Hepatocyte (in vitro differentiated cells): ENCODE data around the gene HES3. TPM values are rescaled to one million over a fixed set of nuclear protein-coding genes. Genes with fewer than 3 reads are reported as not detected.

Experiments used
- DNase-seq: peaks from one replicate; pipeline ENCODE4 v3.0.0-alpha.2; 2016; ENCODE audit warnings: low spot score
- H2AFZ ChIP-seq: fragments of 200-600 bp; sonication (generic); 2 replicates; pipeline ENCODE4 v1.6.0; 2016; ENCODE audit warnings: antibody characterized with exemption, mild to moderate bottlenecking
- H3K27ac ChIP-seq: fragments of 200-600 bp; sonication (generic); 2 replicates; pipeline ENCODE4 v1.5.1; 2016; ENCODE audit warnings: mild to moderate bottlenecking
- H3K27me3 ChIP-seq: fragments of 200-600 bp; sonication (generic); 2 replicates; pipeline ENCODE4 v1.6.1; 2016
- H3K36me3 ChIP-seq: fragments of 200-600 bp; sonication (generic); replicated peaks from 2 replicates; pipeline ENCODE4 v1.5.1; 2016; ENCODE audit warnings: low read depth; ENCODE audit not compliant: insufficient read depth
- H3K4me1 ChIP-seq: fragments of 200-600 bp; sonication (generic); 2 replicates; pipeline ENCODE4 v1.5.1; 2016; ENCODE audit warnings: mild to moderate bottlenecking, moderate library complexity; ENCODE audit not compliant: insufficient read depth
- H3K4me2 ChIP-seq: fragments of 200-600 bp; sonication (generic); 2 replicates; pipeline ENCODE4 v1.6.0; 2016
- H3K4me3 ChIP-seq: fragments of 200-600 bp; sonication (generic); 2 replicates; pipeline ENCODE4 v1.5.1; 2016; ENCODE audit warnings: mild to moderate bottlenecking
- H3K79me2 ChIP-seq: fragments of 200-600 bp; sonication (generic); 2 replicates; pipeline ENCODE4 v1.6.0; 2017; ENCODE audit warnings: mild to moderate bottlenecking
- H3K9me2 ChIP-seq: fragments of 200-600 bp; sonication (generic); replicated peaks from 2 replicates; pipeline ENCODE4 v1.6.0; 2017; ENCODE audit warnings: mild to moderate bottlenecking; ENCODE audit not compliant: insufficient read depth
- H3K9me3 ChIP-seq: fragments of 200-600 bp; sonication (generic); 2 replicates; pipeline ENCODE4 v1.5.1; 2016; ENCODE audit warnings: low read depth, mild to moderate bottlenecking
- H4K20me1 ChIP-seq: fragments of 200-600 bp; sonication (generic); 2 replicates; pipeline ENCODE4 v1.6.0; 2016; ENCODE audit warnings: mild to moderate bottlenecking; ENCODE audit not compliant: insufficient read depth, poor library complexity, severe bottlenecking
- EZH2 ChIP-seq: fragments of 200-600 bp; sonication (generic); IDR thresholded peaks from 2 replicates; pipeline ENCODE4 v1.6.1; 2016; ENCODE audit warnings: antibody characterized with exemption, mild to moderate bottlenecking, borderline replicate concordance
- EZH2phosphoT487 ChIP-seq: fragments of 200-600 bp; sonication (generic); IDR thresholded peaks from one replicate; pipeline ENCODE4 v1.6.1; 2018; ENCODE audit warnings: antibody characterized with exemption, mild to moderate bottlenecking, low read depth, moderate library complexity; ENCODE audit not compliant: unreplicated experiment, severe bottlenecking
- WGBS: methylation state at CpG from one replicate; pipeline ENCODE4 v1.1.6; 2016; ENCODE audit warnings: low lambda C conversion rate; ENCODE audit errors: missing lambda C conversion rate; 5-methylcytosine and 5-hydroxymethylcytosine counted together
- polyA plus RNA-seq: library from polyadenylated mRNA; unstranded; fragments of >200 nt; fragmentation: Nextera tagmentation; extraction: Ambion mirVana; gene quantifications from 2 replicates; pipeline ENCODE4 v1.2.1, GENCODE V29; 2016
- total RNA-seq: library from RNA; depleted of rRNA; stranded (reverse); fragments of >200 nt; gene quantifications from 2 replicates; pipeline ENCODE4 v1.2.3, GENCODE V29; 2014
- TF ChIP-seq, protein P1 (sequence below): fragments of 200-600 bp; sonication (generic); IDR thresholded peaks from 2 replicates; pipeline ENCODE4 v1.5.1; 2016; ENCODE audit warnings: antibody characterized with exemption, mild to moderate bottlenecking; ENCODE audit not compliant: poor library complexity

Gene HES3
- total and polyA plus RNA-seq, 2 experiments from 2014 or later: not detected

GRCh38 chr1:6199298-6200187 lies 44.4 kb upstream of the HES3 start, which contains the start of gene RPL22:
Gene RPL22, minus strand, starts transcription at chr1:6199595. Its CDS starts 22 bp downstream, at chr1:6199573.
- peaks cover 47% of the 10 kb centered on the region for H3K79me2 ChIP-seq

GRCh38 chr1:6200188-6200809 lies 43.7 kb upstream of the HES3 start:
- Histone ChIP-seq H3K4me1 (peaks cover 17% of the 10 kb centered on the region), H3K9me2 (no peaks in the 10 kb centered on the region), H3K36me3 (no peaks in the 10 kb centered on the region), H2AFZ (peak overlapping the region; percentile 73), H4K20me1 (peaks cover 32% of the 10 kb centered on the region), H3K4me3 (peak overlapping the region; percentile 2), H3K27ac (peak overlapping the region; percentile 79), H3K9me3 (no peaks in the 10 kb centered on the region), H3K27me3 (no peaks in the 10 kb centered on the region), H3K79me2 (peaks cover 39% of the 10 kb centered on the region), H3K4me2 (peak overlapping the region; percentile 72)
- DNase-seq: no peak
- 70% methylated on average over 10 of the region's 10 CpGs for WGBS
- no peak for TF ChIP-seq EZH2
- TF ChIP-seq, protein P1, sequence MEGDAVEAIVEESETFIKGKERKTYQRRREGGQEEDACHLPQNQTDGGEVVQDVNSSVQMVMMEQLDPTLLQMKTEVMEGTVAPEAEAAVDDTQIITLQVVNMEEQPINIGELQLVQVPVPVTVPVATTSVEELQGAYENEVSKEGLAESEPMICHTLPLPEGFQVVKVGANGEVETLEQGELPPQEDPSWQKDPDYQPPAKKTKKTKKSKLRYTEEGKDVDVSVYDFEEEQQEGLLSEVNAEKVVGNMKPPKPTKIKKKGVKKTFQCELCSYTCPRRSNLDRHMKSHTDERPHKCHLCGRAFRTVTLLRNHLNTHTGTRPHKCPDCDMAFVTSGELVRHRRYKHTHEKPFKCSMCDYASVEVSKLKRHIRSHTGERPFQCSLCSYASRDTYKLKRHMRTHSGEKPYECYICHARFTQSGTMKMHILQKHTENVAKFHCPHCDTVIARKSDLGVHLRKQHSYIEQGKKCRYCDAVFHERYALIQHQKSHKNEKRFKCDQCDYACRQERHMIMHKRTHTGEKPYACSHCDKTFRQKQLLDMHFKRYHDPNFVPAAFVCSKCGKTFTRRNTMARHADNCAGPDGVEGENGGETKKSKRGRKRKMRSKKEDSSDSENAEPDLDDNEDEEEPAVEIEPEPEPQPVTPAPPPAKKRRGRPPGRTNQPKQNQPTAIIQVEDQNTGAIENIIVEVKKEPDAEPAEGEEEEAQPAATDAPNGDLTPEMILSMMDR: no peak
- TF ChIP-seq EZH2phosphoT487: no peak

More at GRCh38 chr1:6199298-6200187, 44.4 kb upstream of the HES3 start, which contains the start of gene RPL22:
- WGBS: 2% methylated on average over 46 of the region's 53 CpGs
- H3K36me3 ChIP-seq: no peaks in the 10 kb centered on the region
- peak within 1 kb of the TSS; percentile 84 for H3K27ac ChIP-seq
- H3K9me3 ChIP-seq: no peaks in the 10 kb centered on the region
- H3K4me3 ChIP-seq: peak within 1 kb of the TSS; percentile 65
- peaks cover 12% of the 10 kb centered on the region for H3K4me1 ChIP-seq
- no peaks in the 10 kb centered on the region for H3K9me2 ChIP-seq
- peak within 1 kb of the TSS; percentile 83 for H3K4me2 ChIP-seq
- peak within 1 kb of the TSS; percentile 73 for H2AFZ ChIP-seq
- H4K20me1 ChIP-seq: peaks cover 34% of the 10 kb centered on the region
- DNase-seq: peak; percentile 99
- TF ChIP-seq EZH2phosphoT487 (no peak), EZH2 (no peak)
- H3K27me3 ChIP-seq: no peaks in the 10 kb centered on the region

DNA sequence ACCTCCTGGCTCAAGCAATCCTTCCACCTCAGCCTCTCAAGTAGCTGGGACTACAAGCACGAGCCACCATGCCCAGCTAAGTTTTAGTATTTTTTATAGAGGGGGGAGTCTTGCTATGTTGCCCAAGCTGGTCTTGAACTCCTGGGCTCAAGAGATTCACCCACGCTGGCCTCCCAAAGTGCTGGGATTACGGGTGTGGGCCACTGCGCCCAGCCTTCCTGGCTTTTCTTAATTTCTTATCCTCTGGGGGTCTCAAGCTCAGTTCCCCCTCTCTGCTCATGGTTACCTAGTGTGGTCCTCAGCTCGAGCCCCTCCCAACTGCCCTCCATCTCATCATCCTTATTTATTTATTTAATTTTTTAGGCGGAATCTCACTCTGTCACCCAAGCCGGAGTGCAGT lies 41.7 kb upstream of the HES3 start:
- Histone ChIP-seq H3K36me3 (no peaks in the 10 kb centered on the region), H3K9me3 (no peaks in the 10 kb centered on the region), H3K4me3 (no peak overlapping the region), H4K20me1 (peaks cover 14% of the 10 kb centered on the region), H3K79me2 (peaks cover 26% of the 10 kb centered on the region), H3K4me2 (no peak overlapping the region), H3K9me2 (no peaks in the 10 kb centered on the region), H3K27me3 (no peaks in the 10 kb centered on the region), H3K4me1 (peaks cover 31% of the 10 kb centered on the region), H2AFZ (no peak overlapping the region), H3K27ac (no peak overlapping the region)
- DNase-seq: no peak
- TF ChIP-seq EZH2phosphoT487: no peak
- TF ChIP-seq EZH2: no peak
- TF ChIP-seq, protein P1: no peak
- 91% methylated on average over 7 of the region's 7 CpGs for WGBS
